GM18951 (cell line): ENCODE data around the gene CGB3.
"Not testable (repeated sequence)": the region's sequence is repeated elsewhere in the genome, so short reads cannot be mapped to it uniquely, and the experiment has no call there.

ENCODE experiments used
- POLR2A ChIP-seq: IDR thresholded peaks from 4 replicates; pipeline ENCODE4 v1.6.1; 2011; ENCODE audit warnings: mild to moderate bottlenecking; ENCODE audit not compliant: insufficient read length, insufficient read depth; ENCODE audit errors: extremely low read depth
- in situ Hi-C: fragments of 300-500 bp; cut with MboI; formaldehyde crosslinking; loops from one replicate; pipeline ENCODE4 v1.12.0; 2022; ENCODE audit warnings: low sequenced_read_pairs, mixed read lengths, inconsistent platforms; ENCODE audit not compliant: unreplicated experiment

The CGB3 gene

GRCh38 chr19:49056101-49056901, 32.2 kb upstream of the CGB3 start:
- TF ChIP-seq POLR2A: no peak
- in situ Hi-C loops: no loop called here

- in situ Hi-C loops: not testable (repeated sequence)
Observed at GRCh38 chr19:49050376-49051033, 26.4 kb upstream of the CGB3 start.

GRCh38 chr19:49049834-49050233, 25.7 kb upstream of the CGB3 start:
- in situ Hi-C loops: not testable (repeated sequence)

- in situ Hi-C loops: not testable (repeated sequence)
Observed at GRCh38 chr19:49049011-49049410, 24.9 kb upstream of the CGB3 start, which contains the start of gene CGB8. TSS of gene CGB8 (minus strand) at chr19:49049111. CDS start at chr19:49048739, 372 bp downstream.

- in situ Hi-C loops: not testable (repeated sequence)
Observed at GRCh38 chr19:49043548-49043947, 19.4 kb upstream of the CGB3 start, which contains the start of gene CGB5. TSS of gene CGB5 (plus strand) at chr19:49043848. CDS start at chr19:49044210, 362 bp downstream.

GRCh38 chr19:49042666-49043065, 18.5 kb upstream of the CGB3 start:
- in situ Hi-C loops: not testable (repeated sequence)

- in situ Hi-C loops: no loop called here
- no peak for TF ChIP-seq POLR2A
Observed at GRCh38 chr19:49042177-49042576, 18.0 kb upstream of the CGB3 start.

GRCh38 chr19:49039736-49040135, 15.6 kb upstream of the CGB3 start:
- in situ Hi-C loops: not testable (repeated sequence)

GRCh38 chr19:49038557-49039276, 14.6 kb upstream of the CGB3 start:
- in situ Hi-C loops: not testable (repeated sequence)

- in situ Hi-C loops: not testable (repeated sequence)
Observed at GRCh38 chr19:49038111-49038510, 14.0 kb upstream of the CGB3 start.

- in situ Hi-C loops: not testable (repeated sequence)
Observed at GRCh38 chr19:49036815-49037214, 12.7 kb upstream of the CGB3 start, which contains the start of gene CGB1. TSS of gene CGB1 (minus strand) at chr19:49036895. CDS start at chr19:49036711, 184 bp downstream.

GRCh38 chr19:49031642-49032301, 7.6 kb upstream of the CGB3 start, which contains the start of gene CGB2:
TSS of gene CGB2 (plus strand) at chr19:49031890. CDS start at chr19:49032096, 206 bp downstream.
- in situ Hi-C loops: not testable (repeated sequence)

GRCh38 chr19:49030323-49030722, 6.2 kb upstream of the CGB3 start:
- in situ Hi-C loops: not testable (repeated sequence)

- in situ Hi-C loops: not testable (repeated sequence)
Observed at GRCh38 chr19:49029749-49030148, 5.6 kb upstream of the CGB3 start.

- in situ Hi-C loops: not testable (repeated sequence)
Observed at GRCh38 chr19:49028686-49029085, 4.6 kb upstream of the CGB3 start.

- in situ Hi-C loops: not testable (repeated sequence)
Observed at GRCh38 chr19:49025599-49025998, 1.5 kb upstream of the CGB3 start.

- in situ Hi-C loops: not testable (repeated sequence)
Observed at GRCh38 chr19:49025088-49025487, 955 bp upstream of the CGB3 start.
